OCI-LY3 (cell line): ENCODE measurements around the gene SNX15.

Source experiments
- H2AFZ ChIP-seq: fragments of 200-600, 300-600 bp; shearing (Covaris generic); 2 replicates; pipeline ENCODE4 v1.6.0; 2014; ENCODE audit warnings: antibody characterized with exemption, low read depth, low read length
- H3K27ac ChIP-seq: fragments of 200-600, 300-600 bp; sonication (generic); 2 replicates; pipeline ENCODE4 v1.5.1; 2014; ENCODE audit warnings: mild to moderate bottlenecking, low read length, moderate library complexity, mixed read lengths
- H3K27me3 ChIP-seq: fragments of 200-600, 300-600 bp; sonication (generic); 2 replicates; pipeline ENCODE4 v1.6.1; 2014; ENCODE audit warnings: low read depth, low read length, mixed read lengths
- H3K36me3 ChIP-seq: fragments of 200-600, 300-600 bp; sonication (generic); replicated peaks from 2 replicates; pipeline ENCODE3; 2014; ENCODE audit warnings: low read depth, low read length, mixed read lengths
- H3K4me1 ChIP-seq: fragments of 300-600, 200-600 bp; sonication (generic); 2 replicates; pipeline ENCODE4 v1.6.1; 2014; ENCODE audit warnings: low read length, mixed read lengths
- H3K4me2 ChIP-seq: fragments of 200-600, 300-600 bp; sonication (generic); 2 replicates; pipeline ENCODE4 v1.6.1; 2014; ENCODE audit warnings: low read length, mixed read lengths
- H3K4me3 ChIP-seq: fragments of 300-600, 200-600 bp; sonication (generic); 2 replicates; pipeline ENCODE4 v1.5.1; 2014; ENCODE audit warnings: antibody characterized with exemption, mild to moderate bottlenecking, low read length, moderate library complexity
- H3K79me2 ChIP-seq: fragments of 300-600, 200-600 bp; shearing (Covaris generic); 2 replicates; pipeline ENCODE4 v1.6.1; 2014; ENCODE audit warnings: mild to moderate bottlenecking, low read length, mixed read lengths
- H3K9ac ChIP-seq: fragments of 300-600, 200-600 bp; shearing (Covaris generic); 2 replicates; pipeline ENCODE4 v1.6.0; 2014; ENCODE audit warnings: mild to moderate bottlenecking, low read length, moderate library complexity
- H3K9me3 ChIP-seq: fragments of 200-600, 300-600 bp; shearing (Covaris generic); 2 replicates; pipeline ENCODE4 v1.6.1; 2014; ENCODE audit warnings: low read length, mixed read lengths; ENCODE audit not compliant: insufficient read depth
- H4K20me1 ChIP-seq: fragments of 200-600, 300-600 bp; sonication (generic); 2 replicates; pipeline ENCODE4 v1.6.1; 2016; ENCODE audit warnings: low read length, mixed read lengths; ENCODE audit not compliant: insufficient read depth
- EZH2phosphoT487 ChIP-seq: fragments of 200-600 bp; shearing (Covaris generic); IDR thresholded peaks from 2 replicates; pipeline ENCODE4 v1.6.1; 2018; ENCODE audit warnings: antibody characterized with exemption, mixed run types, low read depth
- TF ChIP-seq, protein P1 (sequence below): fragments of 200-600, 300-600 bp; sonication (generic); IDR thresholded peaks from 2 replicates; pipeline ENCODE4 v1.5.1; 2014; ENCODE audit warnings: antibody characterized with exemption, low read length, low read depth

The SNX15 gene

DNA sequence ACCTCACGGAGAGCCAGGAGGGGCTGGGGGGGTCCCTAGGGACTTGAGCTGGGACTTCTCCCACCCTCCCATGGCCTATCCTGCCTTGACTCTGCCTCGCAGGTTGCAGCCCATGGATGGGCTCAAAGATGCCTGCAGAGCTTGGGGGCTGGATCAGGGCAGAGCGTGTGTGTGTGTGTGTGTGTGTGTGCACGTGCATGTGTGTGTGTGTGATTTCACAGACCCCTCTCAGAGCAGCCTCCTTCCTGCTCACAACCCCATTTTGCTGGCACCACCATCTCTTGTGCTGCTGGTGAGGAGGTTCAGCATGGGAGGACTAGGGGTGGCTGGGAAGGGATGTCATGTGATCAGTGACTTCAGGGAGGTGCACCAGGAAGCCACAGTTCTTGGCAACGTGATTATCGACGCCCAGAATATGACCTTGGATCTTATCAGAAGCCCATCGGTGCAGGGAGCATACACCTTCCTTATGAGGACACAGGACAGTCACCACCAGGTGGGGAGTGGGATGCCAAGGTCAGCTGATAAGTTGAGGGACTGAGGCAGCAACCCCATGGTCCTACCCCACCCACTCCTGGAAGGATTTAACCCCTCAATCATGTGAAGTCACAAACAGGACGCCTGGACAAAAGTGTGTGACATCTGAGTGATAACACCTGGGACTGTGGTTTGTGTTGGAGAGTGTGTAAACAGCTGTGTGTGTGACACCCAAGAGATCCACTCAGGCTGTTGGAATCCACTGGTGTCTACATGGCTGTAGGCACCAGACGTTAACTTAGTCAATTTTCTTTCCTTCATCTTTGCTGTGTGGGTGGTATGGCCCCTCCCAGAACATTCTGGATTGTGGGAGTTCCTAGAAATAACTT lies 33.0 kb downstream of the SNX15 start:
- H3K27ac ChIP-seq = no peak overlapping the region
- TF ChIP-seq, protein P1, sequence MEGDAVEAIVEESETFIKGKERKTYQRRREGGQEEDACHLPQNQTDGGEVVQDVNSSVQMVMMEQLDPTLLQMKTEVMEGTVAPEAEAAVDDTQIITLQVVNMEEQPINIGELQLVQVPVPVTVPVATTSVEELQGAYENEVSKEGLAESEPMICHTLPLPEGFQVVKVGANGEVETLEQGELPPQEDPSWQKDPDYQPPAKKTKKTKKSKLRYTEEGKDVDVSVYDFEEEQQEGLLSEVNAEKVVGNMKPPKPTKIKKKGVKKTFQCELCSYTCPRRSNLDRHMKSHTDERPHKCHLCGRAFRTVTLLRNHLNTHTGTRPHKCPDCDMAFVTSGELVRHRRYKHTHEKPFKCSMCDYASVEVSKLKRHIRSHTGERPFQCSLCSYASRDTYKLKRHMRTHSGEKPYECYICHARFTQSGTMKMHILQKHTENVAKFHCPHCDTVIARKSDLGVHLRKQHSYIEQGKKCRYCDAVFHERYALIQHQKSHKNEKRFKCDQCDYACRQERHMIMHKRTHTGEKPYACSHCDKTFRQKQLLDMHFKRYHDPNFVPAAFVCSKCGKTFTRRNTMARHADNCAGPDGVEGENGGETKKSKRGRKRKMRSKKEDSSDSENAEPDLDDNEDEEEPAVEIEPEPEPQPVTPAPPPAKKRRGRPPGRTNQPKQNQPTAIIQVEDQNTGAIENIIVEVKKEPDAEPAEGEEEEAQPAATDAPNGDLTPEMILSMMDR = no peak
- no peak for TF ChIP-seq EZH2phosphoT487
- H3K36me3 ChIP-seq = no peaks in the 10 kb centered on the region
- no peaks in the 10 kb centered on the region for H3K9me3 ChIP-seq
- H4K20me1 ChIP-seq = no peaks in the 10 kb centered on the region
- no peak overlapping the region for H3K9ac ChIP-seq
- no peak overlapping the region for H2AFZ ChIP-seq
- no peaks in the 10 kb centered on the region for H3K27me3 ChIP-seq
- H3K79me2 ChIP-seq = no peaks in the 10 kb centered on the region
- H3K4me3 ChIP-seq = no peak overlapping the region
- H3K4me2 ChIP-seq = no peak overlapping the region
- H3K4me1 ChIP-seq = peaks cover 27% of the 10 kb centered on the region

DNA sequence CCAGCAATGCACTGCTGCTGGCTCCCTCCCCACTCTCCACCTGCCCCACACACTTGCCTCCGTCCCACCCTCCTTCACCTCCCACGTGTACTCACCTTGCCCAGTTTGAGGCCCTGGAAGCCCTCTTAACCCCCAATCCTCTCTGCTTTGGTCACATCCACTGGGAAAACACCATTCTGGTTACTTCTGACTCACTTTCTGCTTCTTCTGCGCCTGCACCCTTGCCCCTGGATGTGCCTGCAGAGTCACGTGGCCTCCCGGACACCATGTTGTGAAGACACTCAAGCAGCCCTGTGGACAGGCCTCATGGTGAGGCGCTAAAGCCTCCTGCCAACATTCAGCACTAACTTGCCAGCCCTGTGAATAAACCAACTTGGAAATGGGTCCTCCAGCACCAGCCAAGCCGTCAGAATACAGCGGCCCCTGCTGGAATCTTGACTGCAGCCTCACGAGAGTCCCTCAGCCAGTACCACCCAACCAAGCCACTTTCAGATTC lies 33.7 kb downstream of the SNX15 start:
- Histone ChIP-seq H3K4me1 (peaks cover 19% of the 10 kb centered on the region), H2AFZ (peak overlapping the region; percentile 64; the same call in 1 of the 2 replicates), H4K20me1 (no peaks in the 10 kb centered on the region), H3K4me2 (peak overlapping the region; percentile 19; the same call in 1 of the 2 replicates), H3K9me3 (no peaks in the 10 kb centered on the region), H3K27ac (no peak overlapping the region), H3K4me3 (no peak overlapping the region), H3K36me3 (no peaks in the 10 kb centered on the region), H3K79me2 (no peaks in the 10 kb centered on the region), H3K27me3 (no peaks in the 10 kb centered on the region), H3K9ac (no peak overlapping the region)
- no peak for TF ChIP-seq EZH2phosphoT487
- TF ChIP-seq, protein P1 = peak; percentile 71

GRCh38 chr11:65063532-65063931 lies 36.3 kb downstream of the SNX15 start:
- no peak for TF ChIP-seq EZH2phosphoT487
- TF ChIP-seq, protein P1 = no peak
- no peak overlapping the region for H2AFZ ChIP-seq
- no peak overlapping the region for H3K4me2 ChIP-seq
- no peaks in the 10 kb centered on the region for H4K20me1 ChIP-seq
- no peaks in the 10 kb centered on the region for H3K9me3 ChIP-seq
- no peak overlapping the region for H3K27ac ChIP-seq
- no peak overlapping the region for H3K9ac ChIP-seq
- no peaks in the 10 kb centered on the region for H3K36me3 ChIP-seq
- H3K4me1 ChIP-seq = peaks cover 20% of the 10 kb centered on the region
- no peak overlapping the region for H3K4me3 ChIP-seq
- H3K79me2 ChIP-seq = no peaks in the 10 kb centered on the region
- H3K27me3 ChIP-seq = no peaks in the 10 kb centered on the region

- Histone ChIP-seq H3K4me1 (peaks cover 20% of the 10 kb centered on the region), H3K9ac (no peak overlapping the region), H3K4me3 (no peak overlapping the region), H3K36me3 (no peaks in the 10 kb centered on the region), H2AFZ (no peak overlapping the region), H3K79me2 (no peaks in the 10 kb centered on the region), H3K9me3 (no peaks in the 10 kb centered on the region), H3K27ac (no peak overlapping the region), H3K27me3 (no peaks in the 10 kb centered on the region), H3K4me2 (no peak overlapping the region), H4K20me1 (no peaks in the 10 kb centered on the region)
- TF ChIP-seq, protein P1 = no peak
- TF ChIP-seq EZH2phosphoT487 = no peak
Observed at GRCh38 chr11:65064847-65065240, 37.6 kb downstream of the SNX15 start.
